Measurements from ENCODE around the gene MICAL3.

MICAL3 gene

DNA sequence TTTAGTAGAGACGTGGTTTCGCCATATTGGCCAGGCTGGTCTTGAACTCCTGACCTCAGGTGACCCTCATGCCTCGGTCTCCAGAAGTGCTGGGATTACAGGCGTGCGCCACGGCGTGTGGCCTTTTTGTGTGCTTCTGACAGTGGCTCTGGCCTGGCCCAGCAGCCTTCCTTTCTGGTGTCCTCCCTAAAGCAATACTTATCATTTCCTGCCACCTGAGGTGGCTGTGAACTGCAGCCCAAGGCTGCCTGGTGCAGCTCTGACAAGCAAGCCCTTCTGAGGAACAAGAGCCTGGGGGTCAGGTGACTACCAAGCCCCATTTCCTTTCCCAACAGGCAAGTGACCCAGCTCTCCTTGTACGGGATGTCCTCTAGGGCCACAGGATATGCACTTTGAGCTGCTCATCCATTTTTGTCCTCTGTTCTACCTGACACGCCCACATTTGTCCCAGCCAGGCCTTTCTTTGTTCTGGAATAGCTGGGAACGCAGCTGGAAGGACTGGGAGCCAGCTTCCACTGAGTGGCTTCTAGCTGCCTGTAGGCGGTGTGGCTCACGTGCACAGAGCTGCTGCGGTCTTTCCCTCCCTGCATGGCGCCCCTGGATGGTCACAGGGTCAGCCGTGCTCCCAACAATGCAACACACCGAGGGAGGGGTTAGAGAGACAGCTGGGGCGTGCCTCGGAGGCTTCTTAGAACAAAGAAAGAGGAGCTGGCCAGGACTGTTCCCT is 237.8 kb downstream of the MICAL3 start:
- Histone ChIP-seq H3K79me1 (ENCODE audit: low read length) (no peaks in the 10 kb centered on the region), H2BK5ac (ENCODE audit: low read length) (no peak overlapping the region), H3K36me3 (ENCODE audit: control insufficient read depth, insufficient read depth, low read length) (no peaks in the 10 kb centered on the region), H3K79me2 (ENCODE audit: control insufficient read depth, insufficient read depth, low read length) (no peaks in the 10 kb centered on the region), H3K56ac (ENCODE audit: low read length) (peak overlapping the region; percentile 51), H3K9ac (ENCODE audit: low read length) (no peak overlapping the region), H4K5ac (ENCODE audit: low read length) (no peak overlapping the region), H3K27ac (ENCODE audit: low read depth, low read length) (no peak overlapping the region), H3K27me3 (ENCODE audit: insufficient read depth, low read length, poor library complexity) (no peaks in the 10 kb centered on the region), H2BK120ac (ENCODE audit: low read depth, low read length) (no peak overlapping the region), H4K8ac (ENCODE audit: low read depth, low read length) (no peak overlapping the region), H3K4me2 (ENCODE audit: low read length) (no peak overlapping the region), H3K23ac (ENCODE audit: low read length) (no peak overlapping the region), H3K4me3 (ENCODE audit: low read length) (no peak overlapping the region), H3K4me1 (ENCODE audit: control insufficient read depth, low read depth, low read length) (no peaks in the 10 kb centered on the region), H2BK15ac (replicated peaks; ENCODE audit: low read depth) (no peak overlapping the region), H2AK5ac (ENCODE audit: low read length) (no peak overlapping the region), H3K18ac (ENCODE audit: low read length) (no peak overlapping the region), H3K4ac (ENCODE audit: low read depth, low read length) (no peak overlapping the region)
- WGBS (ENCODE audit: extremely low coverage, insufficient coverage, low lambda C conversion rate), result no CpG with 5 or more reads among the region's 18 CpGs
- peak; percentile 69 for DNase-seq

DNA sequence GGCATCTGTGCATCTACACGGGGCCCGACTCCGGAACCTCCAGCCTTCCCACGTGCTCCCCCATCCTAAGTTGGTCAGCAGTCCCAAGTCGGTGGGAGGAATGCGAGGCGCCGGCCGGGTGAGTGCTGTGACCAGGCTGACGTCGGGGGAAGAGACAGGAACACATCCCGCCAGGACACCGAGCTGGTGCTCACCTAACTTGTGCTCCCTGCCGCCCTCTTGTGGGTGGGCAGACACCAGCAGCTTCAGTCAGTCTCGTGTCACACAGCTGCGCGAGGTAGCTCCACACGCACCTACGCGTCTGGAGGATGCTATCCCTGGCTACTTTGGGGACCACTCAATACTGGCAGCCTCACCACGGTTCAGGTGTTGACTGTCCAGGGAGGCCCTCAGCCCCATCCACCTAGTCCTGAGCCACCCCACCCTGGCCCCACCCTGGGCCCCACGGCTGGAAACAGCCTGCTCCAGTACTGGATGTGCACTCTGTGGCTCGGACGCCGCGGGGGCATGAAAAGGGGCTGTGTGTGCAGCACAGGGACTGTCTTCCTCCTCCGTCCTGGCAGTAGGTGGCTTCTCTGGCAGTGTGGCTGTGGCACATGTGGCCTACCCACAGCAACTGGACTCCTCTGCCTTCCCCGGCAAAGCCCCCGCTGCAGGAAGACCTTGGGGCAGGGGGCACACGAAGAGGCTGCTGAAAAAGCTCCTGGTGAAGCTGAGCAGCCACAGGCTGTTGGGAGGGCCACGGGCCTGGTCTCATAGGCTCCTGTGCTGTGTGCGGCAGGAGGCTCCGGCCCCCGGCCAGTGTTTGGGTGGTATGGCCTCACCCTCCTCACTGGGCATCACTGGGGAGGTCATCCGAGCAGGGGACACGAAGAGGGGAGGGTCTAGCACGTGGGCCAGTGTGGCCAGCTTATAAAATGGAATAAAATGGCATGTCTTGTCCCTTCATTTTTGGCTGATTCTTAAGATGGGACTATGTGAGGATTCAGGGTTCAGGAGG is 238.9 kb downstream of the MICAL3 start:
- Histone ChIP-seq H3K27ac (ENCODE audit: low read depth, low read length) (no peak overlapping the region), H3K4me3 (ENCODE audit: low read length) (no peak overlapping the region), H2AK5ac (ENCODE audit: low read length) (no peak overlapping the region), H4K5ac (ENCODE audit: low read length) (no peak overlapping the region), H3K4me2 (ENCODE audit: low read length) (no peak overlapping the region), H3K23ac (ENCODE audit: low read length) (no peak overlapping the region), H3K9ac (ENCODE audit: low read length) (no peak overlapping the region), H3K4ac (ENCODE audit: low read depth, low read length) (no peak overlapping the region), H3K79me2 (ENCODE audit: control insufficient read depth, insufficient read depth, low read length) (no peaks in the 10 kb centered on the region), H3K36me3 (ENCODE audit: control insufficient read depth, insufficient read depth, low read length) (no peaks in the 10 kb centered on the region), H2BK5ac (ENCODE audit: low read length) (no peak overlapping the region), H3K18ac (ENCODE audit: low read length) (no peak overlapping the region), H2BK120ac (ENCODE audit: low read depth, low read length) (no peak overlapping the region), H3K27me3 (ENCODE audit: insufficient read depth, low read length, poor library complexity) (no peaks in the 10 kb centered on the region), H3K79me1 (ENCODE audit: low read length) (no peaks in the 10 kb centered on the region), H3K56ac (ENCODE audit: low read length) (no peak overlapping the region), H3K4me1 (ENCODE audit: control insufficient read depth, low read depth, low read length) (no peaks in the 10 kb centered on the region), H2BK15ac (replicated peaks; ENCODE audit: low read depth) (no peak overlapping the region), H4K8ac (ENCODE audit: low read depth, low read length) (no peak overlapping the region)
- no CpG with 5 or more reads among the region's 37 CpGs for WGBS (ENCODE audit: extremely low coverage, insufficient coverage, low lambda C conversion rate)
- DNase-seq, result peak; percentile 89

- Histone ChIP-seq H2BK120ac (ENCODE audit: low read depth, low read length) (no peak overlapping the region), H2AK5ac (ENCODE audit: low read length) (no peak overlapping the region)
- no CpG with 5 or more reads among the region's 11 CpGs for WGBS (ENCODE audit: extremely low coverage, insufficient coverage, low lambda C conversion rate)
These were observed 239.6 kb downstream of the MICAL3 start for GRCh38 chr22:17784776-17785175.

GRCh38 chr22:17783773-17784480 is 240.4 kb downstream of the MICAL3 start:
- H3K4me2 ChIP-seq (ENCODE audit: low read length), result no peak overlapping the region
- no peaks in the 10 kb centered on the region for H3K27me3 ChIP-seq (ENCODE audit: insufficient read depth, low read length, poor library complexity)
- H3K56ac ChIP-seq (ENCODE audit: low read length), result no peak overlapping the region
- H4K8ac ChIP-seq (ENCODE audit: low read depth, low read length), result no peak overlapping the region
- H3K27ac ChIP-seq (ENCODE audit: low read depth, low read length), result no peak overlapping the region
- H3K79me2 ChIP-seq (ENCODE audit: control insufficient read depth, insufficient read depth, low read length), result no peaks in the 10 kb centered on the region
- no peak overlapping the region for H3K18ac ChIP-seq (ENCODE audit: low read length)
- no peak overlapping the region for H2AK5ac ChIP-seq (ENCODE audit: low read length)
- H2BK15ac ChIP-seq (replicated peaks; ENCODE audit: low read depth), result no peak overlapping the region
- no peak overlapping the region for H3K9ac ChIP-seq (ENCODE audit: low read length)
- H3K4me3 ChIP-seq (ENCODE audit: low read length), result no peak overlapping the region
- H2BK5ac ChIP-seq (ENCODE audit: low read length), result no peak overlapping the region
- H3K4me1 ChIP-seq (ENCODE audit: control insufficient read depth, low read depth, low read length), result no peaks in the 10 kb centered on the region
- DNase-seq, result no peak
- no peak overlapping the region for H3K23ac ChIP-seq (ENCODE audit: low read length)
- no peak overlapping the region for H4K5ac ChIP-seq (ENCODE audit: low read length)
- no peak overlapping the region for H2BK120ac ChIP-seq (ENCODE audit: low read depth, low read length)
- H3K36me3 ChIP-seq (ENCODE audit: control insufficient read depth, insufficient read depth, low read length), result no peaks in the 10 kb centered on the region
- WGBS (ENCODE audit: extremely low coverage, insufficient coverage, low lambda C conversion rate), result no CpG with 5 or more reads among the region's 18 CpGs
- H3K4ac ChIP-seq (ENCODE audit: low read depth, low read length), result no peak overlapping the region
- H3K79me1 ChIP-seq (ENCODE audit: low read length), result no peaks in the 10 kb centered on the region

More at GRCh38 chr22:17784776-17785175, 239.6 kb downstream of the MICAL3 start:
- no peak overlapping the region for H3K27ac ChIP-seq (ENCODE audit: low read depth, low read length)
- no peak overlapping the region for H3K18ac ChIP-seq (ENCODE audit: low read length)
- H3K23ac ChIP-seq (ENCODE audit: low read length), result no peak overlapping the region
- no peak overlapping the region for H3K56ac ChIP-seq (ENCODE audit: low read length)
- H3K4me2 ChIP-seq (ENCODE audit: low read length), result no peak overlapping the region
- H3K36me3 ChIP-seq (ENCODE audit: control insufficient read depth, insufficient read depth, low read length), result no peaks in the 10 kb centered on the region
- no peaks in the 10 kb centered on the region for H3K79me2 ChIP-seq (ENCODE audit: control insufficient read depth, insufficient read depth, low read length)
- H3K4ac ChIP-seq (ENCODE audit: low read depth, low read length), result no peak overlapping the region
- no peaks in the 10 kb centered on the region for H3K27me3 ChIP-seq (ENCODE audit: insufficient read depth, low read length, poor library complexity)
- no peaks in the 10 kb centered on the region for H3K4me1 ChIP-seq (ENCODE audit: control insufficient read depth, low read depth, low read length)
- DNase-seq, result no peak
- no peak overlapping the region for H3K4me3 ChIP-seq (ENCODE audit: low read length)
- no peak overlapping the region for H3K9ac ChIP-seq (ENCODE audit: low read length)
- H4K8ac ChIP-seq (ENCODE audit: low read depth, low read length), result no peak overlapping the region
- H2BK15ac ChIP-seq (replicated peaks; ENCODE audit: low read depth), result no peak overlapping the region
- no peaks in the 10 kb centered on the region for H3K79me1 ChIP-seq (ENCODE audit: low read length)
- no peak overlapping the region for H2BK5ac ChIP-seq (ENCODE audit: low read length)
- H4K5ac ChIP-seq (ENCODE audit: low read length), result no peak overlapping the region

DNA sequence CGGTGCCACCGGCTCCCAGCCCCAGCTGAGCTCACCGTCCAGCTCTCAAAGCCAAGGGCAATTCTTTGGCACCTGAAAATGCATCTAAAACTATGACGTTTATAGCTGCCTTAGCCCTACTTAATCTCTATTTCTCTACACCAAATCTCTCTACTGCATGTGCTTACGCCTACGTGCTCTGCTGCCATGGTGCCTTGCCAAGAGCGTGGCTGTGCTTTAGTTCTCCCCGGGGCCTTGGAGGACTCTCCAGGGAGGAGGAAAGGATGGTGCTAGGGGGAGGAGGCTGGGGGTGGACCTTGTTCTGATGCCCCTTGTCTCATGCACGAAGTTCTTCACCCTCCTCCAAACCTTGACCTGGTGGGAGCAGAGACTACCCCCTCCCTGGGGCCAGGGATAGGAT is 241.0 kb downstream of the MICAL3 start:
- no peak overlapping the region for H2BK120ac ChIP-seq (ENCODE audit: low read depth, low read length)
- no peak overlapping the region for H2BK5ac ChIP-seq (ENCODE audit: low read length)
- H3K4me1 ChIP-seq (ENCODE audit: control insufficient read depth, low read depth, low read length), result no peaks in the 10 kb centered on the region
- no peak overlapping the region for H3K4me3 ChIP-seq (ENCODE audit: low read length)
- no peak overlapping the region for H3K9ac ChIP-seq (ENCODE audit: low read length)
- no peak overlapping the region for H3K27ac ChIP-seq (ENCODE audit: low read depth, low read length)
- no peak overlapping the region for H3K18ac ChIP-seq (ENCODE audit: low read length)
- no peaks in the 10 kb centered on the region for H3K79me2 ChIP-seq (ENCODE audit: control insufficient read depth, insufficient read depth, low read length)
- no peak overlapping the region for H3K4me2 ChIP-seq (ENCODE audit: low read length)
- no peak overlapping the region for H2AK5ac ChIP-seq (ENCODE audit: low read length)
- WGBS (ENCODE audit: extremely low coverage, insufficient coverage, low lambda C conversion rate), result no CpG with 5 or more reads among the region's 9 CpGs
- H3K27me3 ChIP-seq (ENCODE audit: insufficient read depth, low read length, poor library complexity), result no peaks in the 10 kb centered on the region
- H4K8ac ChIP-seq (ENCODE audit: low read depth, low read length), result no peak overlapping the region
- H4K5ac ChIP-seq (ENCODE audit: low read length), result no peak overlapping the region
- no peaks in the 10 kb centered on the region for H3K79me1 ChIP-seq (ENCODE audit: low read length)
- no peak for DNase-seq
- H3K23ac ChIP-seq (ENCODE audit: low read length), result no peak overlapping the region
- no peak overlapping the region for H3K4ac ChIP-seq (ENCODE audit: low read depth, low read length)
- H3K36me3 ChIP-seq (ENCODE audit: control insufficient read depth, insufficient read depth, low read length), result no peaks in the 10 kb centered on the region
- no peak overlapping the region for H2BK15ac ChIP-seq (replicated peaks; ENCODE audit: low read depth)
- no peak overlapping the region for H3K56ac ChIP-seq (ENCODE audit: low read length)

Measured in mesendoderm (in vitro differentiated cells).